K562 (cell line): ENCODE data around the gene KCNT1. TPM values are rescaled to one million over a fixed set of nuclear protein-coding genes. Genes with fewer than 3 reads are reported as not detected.

Experiments
- ATAC-seq: fragments of 200-7000 bp; cut with Tn5 transposase; 3 replicates; pipeline ENCODE4 v1.9.1; 2020; ENCODE audit warnings: moderate library complexity
- BruUV-seq: library from RNA; stranded (reverse); fragments of 400-500 nt; replicated peaks from 2 replicates; lab custom pipeline; 2021; lab: Mats Ljungman, UMichigan
- CTCF ChIA-PET: fragments of 300-600 bp; formaldehyde crosslinking; extraction: SDS; loops from one replicate; lab custom pipeline; 2021; ENCODE audit warnings: low intra/inter-chr PET ratio; lab: Yijun Ruan, JAX
- POLR2A ChIA-PET: fragments of 300-600, 350-650 bp; sonication (Branson Sonifier 250); formaldehyde crosslinking; extraction: SDS; loops from one replicate; lab custom pipeline; 2021; ENCODE audit warnings: antibody characterized with exemption, inconsistent platforms; lab: Yijun Ruan, JAX
- DNase-seq, 4 experiments: peaks; one replicate each; pipeline versions ENCODE4 v3.0.0 to v3.0.0-alpha.2; 2011 to 2018; ENCODE audit warnings: low spot score in 3 of 4, mixed read lengths in 3 of 4; ENCODE audit errors: extremely low read depth in 1 of 4
- FAIRE-seq: peaks from 2 replicates; lab custom pipeline; 2011; peaks lifted over from hg19 to GRCh38; lab: Jason Lieb, UNC
- H2AFZ ChIP-seq: 2 replicates; pipeline ENCODE4 v1.6.0; 2011; ENCODE audit warnings: low read depth, low read length, control low read depth, inconsistent platforms
- H3K27ac ChIP-seq: fragments of 200-600 bp; 3 replicates; pipeline ENCODE4 v1.8.0; 2011; ENCODE audit warnings: low read depth, mild to moderate bottlenecking, control low read depth, inconsistent platforms, low read length, moderate library complexity, mixed read lengths; ENCODE audit errors: extremely low read depth
- H3K27me3 ChIP-seq, 2 experiments: fragments of 300-600 bp in 1 of 2; 2 replicates in 1 of 2; 3 replicates in 1 of 2; pipeline versions ENCODE4 v1.6.0 to v1.8.0; 2011; ENCODE audit warnings: inconsistent platforms in 2 of 2, low read length in 2 of 2, mild to moderate bottlenecking in 1 of 2, mixed read lengths in 1 of 2, moderate library complexity in 1 of 2; ENCODE audit not compliant: control insufficient read depth in 2 of 2, insufficient read depth in 2 of 2
- H3K36me3 ChIP-seq: fragments of 300-600 bp; 3 replicates; pipeline ENCODE4 v1.8.0; 2011; ENCODE audit warnings: mild to moderate bottlenecking, low read length, inconsistent platforms; ENCODE audit not compliant: control insufficient read depth, insufficient read depth
- H3K4me1 ChIP-seq, 2 experiments: fragments of 200-600 bp in 1 of 2; replicated peaks in 1 of 2; 2 replicates in 1 of 2; 3 replicates in 1 of 2; pipeline versions ENCODE4 v1.5.1 to v1.8.0; 2011; ENCODE audit warnings: inconsistent platforms in 2 of 2, low read length in 2 of 2, mild to moderate bottlenecking in 1 of 2, mixed read lengths in 1 of 2, moderate library complexity in 1 of 2; ENCODE audit not compliant: control insufficient read depth in 2 of 2, insufficient read depth in 2 of 2
- H3K4me2 ChIP-seq: 2 replicates; pipeline ENCODE4 v1.6.1; 2011; ENCODE audit warnings: low read length, control low read depth, inconsistent platforms, mixed read lengths; ENCODE audit not compliant: insufficient read depth
- H3K4me3 ChIP-seq: fragments of 200-600 bp; sonication (generic), shearing (Covaris generic); 2 replicates; pipeline ENCODE4 v1.5.1; 2016; ENCODE audit warnings: control low read depth, inconsistent platforms
- H3K79me2 ChIP-seq: fragments of 200-600 bp; 3 replicates; pipeline ENCODE4 v1.8.0; 2011; ENCODE audit warnings: low read length, inconsistent platforms; ENCODE audit not compliant: control insufficient read depth, insufficient read depth
- H3K9ac ChIP-seq, 2 experiments: 2 replicates each; pipeline versions ENCODE4 v1.6.0 to v1.6.1; 2011; ENCODE audit warnings: low read depth in 2 of 2, low read length in 2 of 2, control low read depth in 1 of 2, inconsistent platforms in 1 of 2, mild to moderate bottlenecking in 1 of 2, mixed read lengths in 1 of 2; ENCODE audit not compliant: insufficient read depth in 1 of 2
- H3K9me1 ChIP-seq: one replicate; pipeline ENCODE4 v1.6.0; 2011; ENCODE audit warnings: inconsistent platforms, mild to moderate bottlenecking, low read length, moderate library complexity; ENCODE audit not compliant: control insufficient read depth, insufficient read depth
- H3K9me3 ChIP-seq: replicated peaks from 2 replicates; pipeline ENCODE4 v1.5.1; 2011; ENCODE audit warnings: low read depth, low read length, inconsistent platforms; ENCODE audit not compliant: control insufficient read depth, insufficient read depth
- H4K20me1 ChIP-seq: replicated peaks from 2 replicates; pipeline ENCODE4 v1.6.1; 2011; ENCODE audit warnings: low read length, inconsistent platforms, mixed read lengths; ENCODE audit not compliant: control insufficient read depth, insufficient read depth
- CREB5 ChIP-seq: fragments of 250-450 bp; sonication (Bioruptor Pico); IDR thresholded peaks from 2 replicates; pipeline ENCODE4 v1.5.0; 2020; ENCODE audit warnings: mild to moderate bottlenecking
- NR2F6 ChIP-seq: fragments of 450-650 bp; formaldehyde crosslinking; IDR thresholded peaks from 2 replicates; pipeline ENCODE4 v1.4.0; 2020; ENCODE audit warnings: mild to moderate bottlenecking
- WGBS: fragments of 100-300 bp; shearing (Covaris generic); methylation state at CpG from one replicate; pipeline ENCODE4 v1.1.6; 2016; ENCODE audit warnings: low coverage, mixed read lengths; ENCODE audit not compliant: insufficient coverage; ENCODE audit errors: missing lambda C conversion rate; 5-methylcytosine and 5-hydroxymethylcytosine counted together
- in situ Hi-C: fragments of 300-500 bp; cut with MboI; formaldehyde crosslinking; loops from 4 replicates; pipeline ENCODE4 v1.15.0; 2018; ENCODE audit warnings: inconsistent platforms, mixed read lengths
- intact Hi-C: fragments of 100-400 bp; cut with micrococcal nuclease; formaldehyde crosslinking; loops from 2 replicates; pipeline ENCODE4 v1.14.2; 2022
- polyA plus RNA-seq, 8 experiments: library from polyadenylated mRNA; depleted of rRNA in 4 of 8; stranded (reverse) in 5 of 8; unstranded in 3 of 8; fragments of >200 nt; fragmentation: Nextera tagmentation in 2 of 8; fragmentation: Illumina TruSeq in 1 of 8; extraction: Ambion mirVana in 2 of 8; extraction: Trizol in 1 of 8; gene quantifications; 2 replicates each; pipeline versions ENCODE4 v1.2.1 to v1.2.3, GENCODE V29; 2011 to 2014; ENCODE audit warnings: inconsistent platforms in 1 of 8, missing spikeins in 1 of 8
- total RNA-seq, 7 experiments: library from RNA; depleted of rRNA in 6 of 7; stranded (reverse); fragments of >200 nt in 6 of 7; fragmentation: Illumina TruSeq in 2 of 7; extraction: Trizol in 2 of 7; gene quantifications; 2 replicates each; pipeline versions ENCODE4 v1.2.1 to v1.2.3, GENCODE V29; 2011 to 2021; ENCODE audit warnings: low replicate concordance in 1 of 7
- TF ChIP-seq, protein P1 (sequence below): fragments of 450-650 bp; IDR thresholded peaks from 2 replicates; pipeline ENCODE4 v1.6.1; 2017; ENCODE audit warnings: antibody characterized with exemption

KCNT1 gene
- total and polyA plus RNA-seq, 9 of the 15 experiments (the other 6 are each of a cell fraction or from before 2014, with no cell fraction given): 0.05 TPM; not detected in 8

DNA sequence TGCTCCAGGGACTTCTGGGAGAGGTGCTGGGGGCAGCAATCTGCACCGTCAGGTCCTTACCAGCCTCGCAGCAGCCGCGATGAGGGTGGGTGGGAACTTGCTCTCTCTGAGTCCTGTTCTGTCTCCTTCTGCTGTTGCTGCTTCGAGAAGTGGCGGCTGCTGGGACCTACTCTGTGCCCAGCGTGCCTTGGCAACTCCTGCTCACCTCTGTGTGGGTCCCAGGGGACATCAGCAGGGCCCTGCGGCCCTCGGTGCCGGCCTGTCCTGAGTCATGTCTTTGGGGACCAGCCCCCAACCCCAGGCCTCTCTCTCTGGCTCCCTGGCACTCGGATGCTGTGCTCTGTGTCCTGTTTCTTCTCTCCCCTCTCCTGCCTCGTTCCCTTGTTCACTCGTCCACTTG, 49.5 kb downstream of the KCNT1 start:
- 0% methylated on average over 11 of the region's 13 CpGs for WGBS
- POLR2A ChIA-PET: interaction anchor here (0.6 to 0.7 kb wide), 3 partner anchors 10 to 131 kb away, joined by 3 read pairs; no protein-coding TSS in a partner anchor
- ATAC-seq (peak; percentile 29; the same call in 2 of the 3 replicates), DNase-seq (no peak), FAIRE-seq (no peak)
- no peak overlapping the region for H2AFZ ChIP-seq
- TF ChIP-seq CREB5 (CRISPR knock-in tag) (no peak), NR2F6 (CRISPR knock-in tag) (no peak)
- TF ChIP-seq, protein P1, sequence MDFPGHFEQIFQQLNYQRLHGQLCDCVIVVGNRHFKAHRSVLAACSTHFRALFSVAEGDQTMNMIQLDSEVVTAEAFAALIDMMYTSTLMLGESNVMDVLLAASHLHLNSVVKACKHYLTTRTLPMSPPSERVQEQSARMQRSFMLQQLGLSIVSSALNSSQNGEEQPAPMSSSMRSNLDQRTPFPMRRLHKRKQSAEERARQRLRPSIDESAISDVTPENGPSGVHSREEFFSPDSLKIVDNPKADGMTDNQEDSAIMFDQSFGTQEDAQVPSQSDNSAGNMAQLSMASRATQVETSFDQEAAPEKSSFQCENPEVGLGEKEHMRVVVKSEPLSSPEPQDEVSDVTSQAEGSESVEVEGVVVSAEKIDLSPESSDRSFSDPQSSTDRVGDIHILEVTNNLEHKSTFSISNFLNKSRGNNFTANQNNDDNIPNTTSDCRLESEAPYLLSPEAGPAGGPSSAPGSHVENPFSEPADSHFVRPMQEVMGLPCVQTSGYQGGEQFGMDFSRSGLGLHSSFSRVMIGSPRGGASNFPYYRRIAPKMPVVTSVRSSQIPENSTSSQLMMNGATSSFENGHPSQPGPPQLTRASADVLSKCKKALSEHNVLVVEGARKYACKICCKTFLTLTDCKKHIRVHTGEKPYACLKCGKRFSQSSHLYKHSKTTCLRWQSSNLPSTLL: no peak
- H3K36me3 ChIP-seq: no peaks in the 10 kb centered on the region
- H3K9me1 ChIP-seq: no peaks in the 10 kb centered on the region
- no peaks in the 10 kb centered on the region for H3K79me2 ChIP-seq
- H3K9me3 ChIP-seq: no peaks in the 10 kb centered on the region
- no peak overlapping the region for H3K4me2 ChIP-seq
- intact Hi-C loops (no loop called here), in situ Hi-C loops (no loop called here)
- BruUV-seq: no TSS peak
- H4K20me1 ChIP-seq: peaks cover 4% of the 10 kb centered on the region; the same call in 1 of the 2 replicates
- CTCF ChIA-PET: no interaction called here
- peaks cover 0 to 1% of the 10 kb centered on the region in 2 experiments; a peak in 1 of 5 replicates for H3K4me1 ChIP-seq
- H3K4me3 ChIP-seq: no peak overlapping the region
- H3K9ac ChIP-seq: no peak overlapping the region
- H3K27me3 ChIP-seq: peaks cover 5 to 41% of the 10 kb centered on the region in 2 experiments; a peak in 2 of 5 replicates
- no peak overlapping the region for H3K27ac ChIP-seq
